HepG2 (cell line): ENCODE data around the gene TOE1. TPM values are rescaled to one million over a fixed set of nuclear protein-coding genes. Genes with fewer than 3 reads are reported as not detected.

Experiments
- BORCS8-MEF2B ChIP-seq: sonication (generic); formaldehyde crosslinking; IDR thresholded peaks from 2 replicates; pipeline ENCODE4 v1.8.0; 2022; ENCODE audit warnings: mild to moderate bottlenecking, missing genetic modification reagents
- ERF ChIP-seq: IDR thresholded peaks from 2 replicates; pipeline ENCODE4 v1.6.1; 2018; ENCODE audit warnings: missing biosample characterization, missing genetic modification reagents
- HOXA9 ChIP-seq: sonication (generic); formaldehyde crosslinking; IDR thresholded peaks from 2 replicates; pipeline ENCODE4 v1.8.1; 2022; ENCODE audit warnings: missing genetic modification reagents, mild to moderate bottlenecking, moderate library complexity, borderline replicate concordance
- KMT2B ChIP-seq: IDR thresholded peaks from 2 replicates; pipeline ENCODE4 v1.6.1; 2016; ENCODE audit warnings: missing genetic modification reagents, missing compliant biosample characterization
- NBN ChIP-seq: fragments of 450-650 bp; conservative IDR thresholded peaks from 2 replicates; pipeline ENCODE4 v1.6.1; 2017
- NCOR1 ChIP-seq: fragments of 200-600 bp; sonication (generic); IDR thresholded peaks from 2 replicates; pipeline ENCODE4 v1.7.0; 2017; ENCODE audit warnings: antibody characterized with exemption, low read length, borderline replicate concordance
- NFE2L2 ChIP-seq: fragments of 150-350 bp; IDR thresholded peaks from 2 replicates; pipeline ENCODE4 v1.6.1; 2014; ENCODE audit warnings: low read length
- POLR2G ChIP-seq: fragments of 200-400 bp; formaldehyde crosslinking; IDR thresholded peaks from 2 replicates; pipeline ENCODE4 v1.6.1; 2018; ENCODE audit warnings: mild to moderate bottlenecking, low read depth, low read length, moderate library complexity
- RBAK ChIP-seq: sonication (generic); formaldehyde crosslinking; IDR thresholded peaks from 2 replicates; pipeline ENCODE4 v1.5.1; 2020; ENCODE audit warnings: mild to moderate bottlenecking, missing genetic modification reagents
- RBFOX2 ChIP-seq: fragments of 200-400 bp; formaldehyde crosslinking; IDR thresholded peaks from 2 replicates; pipeline ENCODE4 v1.6.1; 2017; ENCODE audit warnings: low read depth, mild to moderate bottlenecking, low read length
- RNF2 ChIP-seq: fragments of 450-650 bp; conservative IDR thresholded peaks from 2 replicates; pipeline ENCODE4 v1.6.1; 2016; ENCODE audit warnings: low read depth
- SALL1 ChIP-seq: sonication (generic); formaldehyde crosslinking; IDR thresholded peaks from 2 replicates; pipeline ENCODE4 v1.8.0; 2022; ENCODE audit warnings: mild to moderate bottlenecking, missing genetic modification reagents
- SIN3B ChIP-seq: fragments of 150-350 bp; IDR thresholded peaks from 2 replicates; pipeline ENCODE4 v1.6.1; 2014; ENCODE audit warnings: low read length
- ZNF251 ChIP-seq: sonication (generic); formaldehyde crosslinking; IDR thresholded peaks from 2 replicates; pipeline ENCODE4 v1.9.0; 2021; ENCODE audit warnings: mild to moderate bottlenecking, missing genetic modification reagents
- ZNF615 ChIP-seq: sonication (generic); formaldehyde crosslinking; IDR thresholded peaks from 2 replicates; pipeline ENCODE4 v1.5.0; 2020; ENCODE audit warnings: mild to moderate bottlenecking, missing genetic modification reagents, borderline replicate concordance
- ZNF788 ChIP-seq: sonication (generic); formaldehyde crosslinking; IDR thresholded peaks from 2 replicates; pipeline ENCODE4 v1.5.0; 2020; ENCODE audit warnings: mild to moderate bottlenecking, missing genetic modification reagents, borderline replicate concordance
- polyA plus RNA-seq, 8 experiments: library from polyadenylated mRNA; depleted of rRNA in 3 of 8; stranded (reverse) in 7 of 8; unstranded in 1 of 8; fragments of >200 nt; fragmentation: Illumina TruSeq in 4 of 8; extraction: Trizol in 4 of 8; gene quantifications; 2 replicates each; pipeline versions ENCODE4 v1.2.1 to v1.2.3, GENCODE V29; 2011 to 2016; ENCODE audit warnings: low read depth in 4 of 8, missing spikeins in 1 of 8, mixed read lengths in 1 of 8; ENCODE audit not compliant: insufficient read depth in 1 of 8
- total RNA-seq, 5 experiments: library from RNA; depleted of rRNA; stranded (reverse); fragments of >200 nt; fragmentation: Illumina TruSeq; extraction: Trizol; gene quantifications; 2 replicates each; pipeline ENCODE4 v1.2.3, GENCODE V29; 2016; ENCODE audit warnings: low read depth in 1 of 5
- TF ChIP-seq, protein P1 (sequence below): sonication (generic); formaldehyde crosslinking; IDR thresholded peaks from 2 replicates; pipeline ENCODE4 v1.8.0; 2023; ENCODE audit warnings: mild to moderate bottlenecking, missing genetic modification reagents
- TF ChIP-seq, protein P2 (sequence below): sonication (generic); formaldehyde crosslinking; IDR thresholded peaks from 2 replicates; pipeline ENCODE4 v1.5.1; 2020; ENCODE audit warnings: missing genetic modification reagents, mild to moderate bottlenecking, borderline replicate concordance
- TF ChIP-seq, protein P3 (sequence below): sonication (generic); formaldehyde crosslinking; IDR thresholded peaks from 2 replicates; pipeline ENCODE4 v1.4.0; 2020; ENCODE audit warnings: missing genetic modification reagents
- TF ChIP-seq, protein P4 (sequence below): sonication (generic); formaldehyde crosslinking; IDR thresholded peaks from 2 replicates; pipeline ENCODE4 v1.4.0; 2020; ENCODE audit warnings: missing genetic modification reagents, mild to moderate bottlenecking, borderline replicate concordance
- TF ChIP-seq, protein P5 (sequence below): sonication (generic); formaldehyde crosslinking; IDR thresholded peaks from 2 replicates; pipeline ENCODE4 v1.5.1; 2020; ENCODE audit warnings: mild to moderate bottlenecking, missing genetic modification reagents, borderline replicate concordance

Gene TOE1
- total and polyA plus RNA-seq, 2 of the 13 experiments (the other 11 are each of a cell fraction or from before 2014, with no cell fraction given), result 14.1 to 19.0 TPM

DNA sequence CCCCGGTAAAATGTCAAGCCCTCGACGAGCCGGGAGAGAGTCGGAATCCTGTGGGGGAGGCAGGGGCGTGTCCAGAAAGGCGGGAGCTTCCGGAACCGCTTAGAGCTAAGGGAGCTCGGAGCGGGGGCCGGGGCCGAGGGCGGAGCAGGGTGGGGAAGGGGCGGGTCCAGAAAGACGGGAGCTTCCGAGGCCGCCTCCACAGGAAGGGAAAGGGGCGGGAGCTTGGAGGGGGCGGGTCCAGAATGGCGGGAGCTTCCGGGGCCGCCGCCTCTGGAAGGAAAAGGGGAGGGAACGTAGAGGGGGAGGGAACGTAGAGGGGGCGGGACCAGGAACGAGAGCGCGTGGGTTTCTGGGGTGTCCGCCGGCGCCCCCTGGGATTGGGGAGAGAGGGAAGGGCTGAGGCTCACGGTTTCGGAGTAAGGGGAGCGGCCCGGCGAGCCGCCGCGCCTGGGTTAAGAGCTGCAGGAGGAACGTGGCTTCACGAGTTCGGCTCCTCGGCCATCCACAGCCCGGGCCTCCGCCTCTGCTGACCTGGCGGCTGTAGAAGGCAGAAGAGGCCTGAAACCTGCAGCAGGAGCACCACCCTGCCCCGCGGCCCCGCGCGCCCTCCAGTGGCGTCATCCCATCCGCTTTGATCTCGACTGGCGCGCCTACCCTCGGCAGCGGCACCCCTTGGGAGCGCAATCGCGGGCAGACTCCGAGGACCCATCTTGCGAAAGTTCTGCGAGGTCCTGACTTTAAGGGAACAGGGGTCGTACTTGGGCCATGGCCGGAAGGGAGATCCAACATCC is 36.3 kb upstream of the TOE1 start (continued):
- no peak for TF ChIP-seq ZNF251 (CRISPR knock-in tag)
- peak; percentile 83 for TF ChIP-seq BORCS8-MEF2B (CRISPR knock-in tag)
- TF ChIP-seq SALL1 (CRISPR knock-in tag), result peak; percentile 86
- no peak for TF ChIP-seq NFE2L2
- TF ChIP-seq POLR2G, result peak; percentile 83
- TF ChIP-seq RBFOX2, result peak; percentile 95
- TF ChIP-seq, protein P1, sequence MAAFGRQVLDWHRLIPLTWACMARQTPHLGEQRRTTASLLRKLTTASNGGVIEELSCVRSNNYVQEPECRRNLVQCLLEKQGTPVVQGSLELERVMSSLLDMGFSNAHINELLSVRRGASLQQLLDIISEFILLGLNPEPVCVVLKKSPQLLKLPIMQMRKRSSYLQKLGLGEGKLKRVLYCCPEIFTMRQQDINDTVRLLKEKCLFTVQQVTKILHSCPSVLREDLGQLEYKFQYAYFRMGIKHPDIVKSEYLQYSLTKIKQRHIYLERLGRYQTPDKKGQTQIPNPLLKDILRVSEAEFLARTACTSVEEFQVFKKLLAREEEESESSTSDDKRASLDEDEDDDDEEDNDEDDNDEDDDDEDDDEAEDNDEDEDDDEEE, result peak; percentile 89; the same call in 1 of the 2 replicates
- no peak; the same call in 1 of the 2 replicates for TF ChIP-seq ZNF788 (CRISPR knock-in tag)
- TF ChIP-seq, protein P2, sequence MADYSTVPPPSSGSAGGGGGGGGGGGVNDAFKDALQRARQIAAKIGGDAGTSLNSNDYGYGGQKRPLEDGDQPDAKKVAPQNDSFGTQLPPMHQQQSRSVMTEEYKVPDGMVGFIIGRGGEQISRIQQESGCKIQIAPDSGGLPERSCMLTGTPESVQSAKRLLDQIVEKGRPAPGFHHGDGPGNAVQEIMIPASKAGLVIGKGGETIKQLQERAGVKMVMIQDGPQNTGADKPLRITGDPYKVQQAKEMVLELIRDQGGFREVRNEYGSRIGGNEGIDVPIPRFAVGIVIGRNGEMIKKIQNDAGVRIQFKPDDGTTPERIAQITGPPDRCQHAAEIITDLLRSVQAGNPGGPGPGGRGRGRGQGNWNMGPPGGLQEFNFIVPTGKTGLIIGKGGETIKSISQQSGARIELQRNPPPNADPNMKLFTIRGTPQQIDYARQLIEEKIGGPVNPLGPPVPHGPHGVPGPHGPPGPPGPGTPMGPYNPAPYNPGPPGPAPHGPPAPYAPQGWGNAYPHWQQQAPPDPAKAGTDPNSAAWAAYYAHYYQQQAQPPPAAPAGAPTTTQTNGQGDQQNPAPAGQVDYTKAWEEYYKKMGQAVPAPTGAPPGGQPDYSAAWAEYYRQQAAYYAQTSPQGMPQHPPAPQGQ, result no peak
- TF ChIP-seq, protein P3, sequence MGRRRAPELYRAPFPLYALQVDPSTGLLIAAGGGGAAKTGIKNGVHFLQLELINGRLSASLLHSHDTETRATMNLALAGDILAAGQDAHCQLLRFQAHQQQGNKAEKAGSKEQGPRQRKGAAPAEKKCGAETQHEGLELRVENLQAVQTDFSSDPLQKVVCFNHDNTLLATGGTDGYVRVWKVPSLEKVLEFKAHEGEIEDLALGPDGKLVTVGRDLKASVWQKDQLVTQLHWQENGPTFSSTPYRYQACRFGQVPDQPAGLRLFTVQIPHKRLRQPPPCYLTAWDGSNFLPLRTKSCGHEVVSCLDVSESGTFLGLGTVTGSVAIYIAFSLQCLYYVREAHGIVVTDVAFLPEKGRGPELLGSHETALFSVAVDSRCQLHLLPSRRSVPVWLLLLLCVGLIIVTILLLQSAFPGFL (CRISPR knock-in tag), result no peak
- TF ChIP-seq HOXA9 (CRISPR knock-in tag), result no peak
- TF ChIP-seq, protein P4, sequence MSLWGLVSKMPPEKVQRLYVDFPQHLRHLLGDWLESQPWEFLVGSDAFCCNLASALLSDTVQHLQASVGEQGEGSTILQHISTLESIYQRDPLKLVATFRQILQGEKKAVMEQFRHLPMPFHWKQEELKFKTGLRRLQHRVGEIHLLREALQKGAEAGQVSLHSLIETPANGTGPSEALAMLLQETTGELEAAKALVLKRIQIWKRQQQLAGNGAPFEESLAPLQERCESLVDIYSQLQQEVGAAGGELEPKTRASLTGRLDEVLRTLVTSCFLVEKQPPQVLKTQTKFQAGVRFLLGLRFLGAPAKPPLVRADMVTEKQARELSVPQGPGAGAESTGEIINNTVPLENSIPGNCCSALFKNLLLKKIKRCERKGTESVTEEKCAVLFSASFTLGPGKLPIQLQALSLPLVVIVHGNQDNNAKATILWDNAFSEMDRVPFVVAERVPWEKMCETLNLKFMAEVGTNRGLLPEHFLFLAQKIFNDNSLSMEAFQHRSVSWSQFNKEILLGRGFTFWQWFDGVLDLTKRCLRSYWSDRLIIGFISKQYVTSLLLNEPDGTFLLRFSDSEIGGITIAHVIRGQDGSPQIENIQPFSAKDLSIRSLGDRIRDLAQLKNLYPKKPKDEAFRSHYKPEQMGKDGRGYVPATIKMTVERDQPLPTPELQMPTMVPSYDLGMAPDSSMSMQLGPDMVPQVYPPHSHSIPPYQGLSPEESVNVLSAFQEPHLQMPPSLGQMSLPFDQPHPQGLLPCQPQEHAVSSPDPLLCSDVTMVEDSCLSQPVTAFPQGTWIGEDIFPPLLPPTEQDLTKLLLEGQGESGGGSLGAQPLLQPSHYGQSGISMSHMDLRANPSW (CRISPR knock-in tag), result peak; percentile 34
- no peak for TF ChIP-seq NCOR1
- TF ChIP-seq, protein P5, sequence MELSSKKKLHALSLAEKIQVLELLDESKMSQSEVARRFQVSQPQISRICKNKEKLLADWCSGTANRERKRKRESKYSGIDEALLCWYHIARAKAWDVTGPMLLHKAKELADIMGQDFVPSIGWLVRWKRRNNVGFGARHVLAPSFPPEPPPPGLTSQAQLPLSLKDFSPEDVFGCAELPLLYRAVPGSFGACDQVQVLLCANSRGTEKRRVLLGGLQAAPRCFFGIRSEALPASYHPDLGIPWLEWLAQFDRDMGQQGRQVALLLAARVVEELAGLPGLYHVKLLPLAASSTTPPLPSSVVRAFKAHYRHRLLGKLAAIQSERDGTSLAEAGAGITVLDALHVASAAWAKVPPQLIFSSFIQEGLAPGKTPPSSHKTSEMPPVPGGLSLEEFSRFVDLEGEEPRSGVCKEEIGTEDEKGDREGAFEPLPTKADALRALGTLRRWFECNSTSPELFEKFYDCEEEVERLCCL (CRISPR knock-in tag), result no peak
- TF ChIP-seq ERF, result peak; percentile 91
- no peak for TF ChIP-seq ZNF615 (CRISPR knock-in tag)
- TF ChIP-seq KMT2B, result peak; percentile 15; the same call in 1 of the 2 replicates
- TF ChIP-seq SIN3B, result no peak
- no peak for TF ChIP-seq RNF2
- TF ChIP-seq NBN, result no peak
- TF ChIP-seq RBAK (CRISPR knock-in tag), result no peak
